ENCODE data around the gene SURF6.

GRCh38 chr9:133380734-133381133 is 44.7 kb upstream of the SURF6 start:
- TF ChIP-seq POLR2AphosphoS5 (IDR thresholded peaks at IDR 0.05; ENCODE audit: low read depth, low read length) (no peak), REST (IDR thresholded peaks at IDR 0.05; ENCODE audit: insufficient read depth in 1 of 2, low read depth in 2 of 2, low read length in 2 of 2) (no peak)

All from PFSK-1 (cell line).